IMR-90 (cell line): ENCODE measurements around the gene INPP5D. TPM values are rescaled to one million over a fixed set of nuclear protein-coding genes. Genes with fewer than 3 reads are reported as not detected.

Experiments used
- ATAC-seq: fragments of 200-7000 bp; cut with Tn5 transposase; 2 replicates; pipeline ENCODE4 v1.9.1; 2020; ENCODE audit warnings: low read depth, mild to moderate bottlenecking, moderate library complexity
- BruUV-seq: library from RNA; stranded (reverse); fragments of 400-500 nt; replicated peaks from 2 replicates; lab custom pipeline; 2021; lab: Mats Ljungman, UMichigan
- CTCF ChIA-PET: fragments of 300-600 bp; formaldehyde crosslinking; extraction: SDS; loops from one replicate; lab custom pipeline; 2021; ENCODE audit warnings: antibody characterized with exemption; lab: Yijun Ruan, JAX
- POLR2A ChIA-PET: fragments of 300-600 bp; sonication (Branson Sonifier 250); formaldehyde crosslinking; loops from one replicate; lab custom pipeline; 2022; ENCODE audit warnings: antibody characterized with exemption; ENCODE audit not compliant: unreplicated experiment; lab: Charles Lee
- DNase-seq: peaks from one replicate; pipeline ENCODE4 v3.0.0; 2013
- H2AFZ ChIP-seq: replicated peaks from 2 replicates; pipeline ENCODE3; 2013; ENCODE audit warnings: low read length, mild to moderate bottlenecking; ENCODE audit not compliant: poor library complexity
- H2AK5ac ChIP-seq: 2 replicates; pipeline ENCODE4 v1.6.1; 2013; ENCODE audit warnings: low read depth, low read length, inconsistent platforms
- H2AK9ac ChIP-seq: replicated peaks from 2 replicates; pipeline ENCODE3; 2013; ENCODE audit warnings: mild to moderate bottlenecking, low read depth, low read length, moderate library complexity; ENCODE audit not compliant: poor library complexity
- H2BK120ac ChIP-seq: 2 replicates; pipeline ENCODE4 v1.6.1; 2013; ENCODE audit warnings: low read depth, low read length, inconsistent platforms
- H2BK15ac ChIP-seq: 3 replicates; pipeline ENCODE4 v1.6.1; 2013; ENCODE audit warnings: low read depth, low read length, inconsistent platforms
- H2BK20ac ChIP-seq: 2 replicates; pipeline ENCODE4 v1.6.1; 2013; ENCODE audit warnings: low read depth, mild to moderate bottlenecking, inconsistent platforms, low read length, moderate library complexity
- H2BK5ac ChIP-seq: 2 replicates; pipeline ENCODE4 v1.6.1; 2013; ENCODE audit warnings: mild to moderate bottlenecking, low read depth, low read length, inconsistent platforms; ENCODE audit not compliant: poor library complexity, severe bottlenecking
- H3K14ac ChIP-seq: replicated peaks from 2 replicates; pipeline ENCODE4 v1.6.1; 2013; ENCODE audit warnings: low read depth, low read length, inconsistent platforms
- H3K18ac ChIP-seq: 2 replicates; pipeline ENCODE4 v1.6.1; 2013; ENCODE audit warnings: low read depth, low read length, control low read depth
- H3K23ac ChIP-seq: 2 replicates; pipeline ENCODE4 v1.6.1; 2013; ENCODE audit warnings: low read depth, low read length, inconsistent platforms
- H3K27ac ChIP-seq: 2 replicates; pipeline ENCODE4 v1.5.1; 2013; ENCODE audit warnings: mild to moderate bottlenecking, control low read depth, low read length; ENCODE audit not compliant: insufficient read depth
- H3K27me3 ChIP-seq: 2 replicates; pipeline ENCODE4 v1.6.1; 2013; ENCODE audit warnings: low read length; ENCODE audit not compliant: control insufficient read depth, insufficient read depth
- H3K36me3 ChIP-seq: 2 replicates; pipeline ENCODE4 v1.6.1; 2013; ENCODE audit warnings: low read length, mixed read lengths; ENCODE audit not compliant: control insufficient read depth, insufficient read depth
- H3K4ac ChIP-seq: 2 replicates; pipeline ENCODE4 v1.6.1; 2013; ENCODE audit warnings: low read depth, low read length, inconsistent platforms
- H3K4me1 ChIP-seq: 2 replicates; pipeline ENCODE4 v1.6.1; 2013; ENCODE audit warnings: low read length, mixed read lengths; ENCODE audit not compliant: control insufficient read depth, insufficient read depth
- H3K4me2 ChIP-seq: 2 replicates; pipeline ENCODE4 v1.6.1; 2013; ENCODE audit warnings: low read depth, mild to moderate bottlenecking, control low read depth, low read length, moderate library complexity
- H3K4me3 ChIP-seq: 2 replicates; pipeline ENCODE4 v1.5.1; 2013; ENCODE audit warnings: low read depth, mild to moderate bottlenecking, control low read depth, low read length, moderate library complexity; ENCODE audit not compliant: insufficient read depth
- H3K56ac ChIP-seq: 2 replicates; pipeline ENCODE4 v1.6.1; 2013; ENCODE audit warnings: low read length, inconsistent platforms; ENCODE audit not compliant: insufficient read depth; ENCODE audit errors: extremely low read depth
- H3K79me1 ChIP-seq, 2 experiments: 2 replicates each; pipeline ENCODE4 v1.6.1; 2013; ENCODE audit warnings: low read length in 2 of 2, inconsistent platforms in 1 of 2, low read depth in 1 of 2
- H3K9ac ChIP-seq: 2 replicates; pipeline ENCODE4 v1.6.1; 2013; ENCODE audit warnings: low read depth, low read length, control low read depth
- H3K9me1 ChIP-seq: 2 replicates; pipeline ENCODE4 v1.6.1; 2013; ENCODE audit warnings: low read length, inconsistent platforms; ENCODE audit not compliant: insufficient read depth
- H3K9me3 ChIP-seq: 2 replicates; pipeline ENCODE4 v1.6.1; 2013; ENCODE audit warnings: low read length; ENCODE audit not compliant: control insufficient read depth, insufficient read depth
- H4K20me1 ChIP-seq: 2 replicates; pipeline ENCODE4 v1.6.1; 2013; ENCODE audit warnings: low read length, inconsistent platforms; ENCODE audit not compliant: insufficient read depth
- H4K5ac ChIP-seq: 2 replicates; pipeline ENCODE4 v1.6.1; 2013; ENCODE audit warnings: mild to moderate bottlenecking, low read depth, low read length, control low read depth
- H4K8ac ChIP-seq, 2 experiments: 2 replicates each; pipeline ENCODE4 v1.6.1; 2013; ENCODE audit warnings: low read depth in 2 of 2, low read length in 2 of 2, control low read depth in 1 of 2, inconsistent platforms in 1 of 2
- H4K91ac ChIP-seq: 2 replicates; pipeline ENCODE4 v1.6.1; 2013; ENCODE audit warnings: low read depth, low read length, inconsistent platforms; ENCODE audit not compliant: insufficient read depth
- BHLHE40 ChIP-seq: fragments of 150-350 bp; IDR thresholded peaks from 2 replicates; pipeline ENCODE4 v1.6.1; 2016; ENCODE audit warnings: mild to moderate bottlenecking, low read depth, low read length
- CEBPB ChIP-seq: IDR thresholded peaks from 2 replicates; pipeline ENCODE4 v1.6.1; 2012; ENCODE audit warnings: low read depth, low read length, improper control_type of control experiment
- CHD1 ChIP-seq: IDR thresholded peaks from 2 replicates; pipeline ENCODE4 v1.6.1; 2012; ENCODE audit warnings: low read depth, low read length, improper control_type of control experiment
- FOS ChIP-seq: fragments of 150-350 bp; IDR thresholded peaks from 2 replicates; pipeline ENCODE4 v1.6.1; 2016; ENCODE audit warnings: low read depth, low read length
- MAFK ChIP-seq: IDR thresholded peaks from 2 replicates; pipeline ENCODE4 v1.6.1; 2012; ENCODE audit warnings: low read depth, low read length, improper control_type of control experiment
- MAZ ChIP-seq: IDR thresholded peaks from 2 replicates; pipeline ENCODE4 v1.6.1; 2012; ENCODE audit warnings: low read depth, mild to moderate bottlenecking, low read length, improper control_type of control experiment, moderate library complexity, borderline replicate concordance
- MXI1 ChIP-seq: IDR thresholded peaks from 2 replicates; pipeline ENCODE4 v1.6.1; 2012; ENCODE audit warnings: low read depth, mild to moderate bottlenecking, low read length, moderate library complexity, borderline replicate concordance
- NFE2L2 ChIP-seq: fragments of 150-350 bp; IDR thresholded peaks from 2 replicates; pipeline ENCODE4 v1.6.1; 2016; ENCODE audit warnings: low read depth, mild to moderate bottlenecking, low read length
- POLR2A ChIP-seq: IDR thresholded peaks from 2 replicates; pipeline ENCODE4 v1.6.1; 2012; ENCODE audit warnings: mild to moderate bottlenecking, low read depth, low read length
- RAD21 ChIP-seq: IDR thresholded peaks from 2 replicates; pipeline ENCODE4 v1.6.1; 2012; ENCODE audit warnings: low read length, improper control_type of control experiment
- RCOR1 ChIP-seq: IDR thresholded peaks from 2 replicates; pipeline ENCODE4 v1.6.1; 2012; ENCODE audit warnings: mild to moderate bottlenecking, low read length, improper control_type of control experiment; ENCODE audit not compliant: insufficient replicate concordance
- RFX5 ChIP-seq: IDR thresholded peaks from 2 replicates; pipeline ENCODE4 v1.8.0; 2012; ENCODE audit warnings: low read depth, mild to moderate bottlenecking, low read length, moderate library complexity
- SMC3 ChIP-seq: fragments of 150-350 bp; IDR thresholded peaks from 2 replicates; pipeline ENCODE4 v1.6.1; 2016; ENCODE audit warnings: low read depth, mild to moderate bottlenecking, antibody characterized with exemption, low read length, moderate library complexity
- WGBS, 2 experiments: methylation state at CpG; one replicate each; pipeline versions ENCODE4 v1.1.5 to v1.1.7; 2013; ENCODE audit warnings: missing lambda C conversion rate in 2 of 2; ENCODE audit not compliant: insufficient read length in 1 of 2; ENCODE audit errors: extremely low coverage in 2 of 2; 5-methylcytosine and 5-hydroxymethylcytosine counted together
- dilution Hi-C: fragments of 300-500 bp; cut with HindIII; formaldehyde crosslinking; loops from one replicate; pipeline ENCODE4 v1.14.3; 2018; ENCODE audit warnings: low sequenced_read_pairs; ENCODE audit not compliant: unreplicated experiment
- in situ Hi-C: fragments of 300-500 bp; cut with MboI; formaldehyde crosslinking; loops from 3 replicates; pipeline ENCODE4 v1.14.3; 2019; ENCODE audit warnings: low sequenced_read_pairs, inconsistent platforms, mixed read lengths
- intact Hi-C: fragments of 100-400 bp; cut with micrococcal nuclease; formaldehyde crosslinking; loops from 2 replicates; pipeline ENCODE4 v1.10.0; 2022
- polyA plus RNA-seq, 3 experiments: library from polyadenylated mRNA; depleted of rRNA; stranded (reverse); fragments of >200 nt; gene quantifications; 2 replicates each; pipeline ENCODE4 v1.2.3, GENCODE V29; 2012; ENCODE audit warnings: low replicate concordance in 1 of 3
- total RNA-seq: library from RNA; depleted of rRNA; stranded (reverse); fragments of >200 nt; gene quantifications from 2 replicates; pipeline ENCODE4 v1.2.3, GENCODE V29; 2012
- TF ChIP-seq, protein P1 (sequence below): conservative IDR thresholded peaks from 2 replicates; pipeline ENCODE4 v1.5.1; 2012; ENCODE audit warnings: mild to moderate bottlenecking, low read depth, low read length, improper control_type of control experiment
- TF ChIP-seq, protein P2 (sequence below): fragments of 150-350 bp; IDR thresholded peaks from 2 replicates; pipeline ENCODE4 v1.6.1; 2016; ENCODE audit warnings: low read depth, mild to moderate bottlenecking, low read length, moderate library complexity, borderline replicate concordance
- TF ChIP-seq, protein P3 (sequence below): fragments of 150-350 bp; IDR thresholded peaks from 2 replicates; pipeline ENCODE4 v1.6.1; 2017; ENCODE audit warnings: mild to moderate bottlenecking, antibody characterized with exemption, low read length, low read depth

INPP5D gene
- total and polyA plus RNA-seq, 2 of the 4 experiments (the other 2 are of a cell fraction): 0.18 to 0.29 TPM

DNA sequence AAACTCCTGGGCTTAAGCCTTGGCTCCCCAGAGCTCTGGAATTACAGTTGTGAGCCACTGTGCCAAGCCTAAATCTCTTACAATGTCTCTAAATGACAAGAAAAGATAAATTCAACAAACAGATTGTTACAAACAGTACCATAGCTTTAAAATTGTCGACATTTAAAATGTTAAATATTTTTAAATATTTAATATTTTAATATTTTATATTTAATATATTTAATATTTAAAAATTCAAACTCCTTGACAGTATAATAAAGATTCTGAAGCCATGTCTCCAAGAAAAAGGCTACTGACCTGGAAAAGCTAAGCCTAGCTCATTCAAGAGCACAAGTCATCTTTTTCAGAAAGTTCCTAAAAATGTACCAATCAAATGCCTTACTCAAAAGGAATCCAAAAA lies 75.3 kb downstream of the INPP5D start:
- no peak overlapping the region for H3K9ac ChIP-seq
- no peak for DNase-seq
- peaks cover 10% of the 10 kb centered on the region for H3K27me3 ChIP-seq
- POLR2A ChIA-PET: no interaction called here
- CTCF ChIA-PET: no interaction called here
- no peak overlapping the region for H2BK15ac ChIP-seq
- intact Hi-C loops: no loop called here
- no peak overlapping the region for H4K8ac ChIP-seq
- no peak overlapping the region for H2BK5ac ChIP-seq
- no peak overlapping the region for H2AK9ac ChIP-seq
- H3K56ac ChIP-seq: no peak overlapping the region
- no peak overlapping the region for H2AK5ac ChIP-seq
- H3K9me1 ChIP-seq: no peaks in the 10 kb centered on the region
- no peak overlapping the region for H3K23ac ChIP-seq
- no peak overlapping the region for H3K18ac ChIP-seq
- BruUV-seq: no TSS peak
- no peak overlapping the region for H3K14ac ChIP-seq
- no peak overlapping the region for H2AFZ ChIP-seq
- no peaks in the 10 kb centered on the region for H4K20me1 ChIP-seq
- no CpG with 5 or more reads among the region's 1 CpG for WGBS, 2 experiments
- no peaks in the 10 kb centered on the region for H3K79me1 ChIP-seq
- no peak overlapping the region for H3K4me3 ChIP-seq
- no peak overlapping the region for H4K91ac ChIP-seq
- H3K4me1 ChIP-seq: no peaks in the 10 kb centered on the region
- dilution Hi-C loops: no loop called here
- no peak overlapping the region for H2BK20ac ChIP-seq
- no peak overlapping the region for H3K27ac ChIP-seq
- ATAC-seq: no peak
- H3K9me3 ChIP-seq: 0 out of 2 replicates have a peak, but pooled peaks cover 3% of the 10 kb centered on the region
- no peak overlapping the region for H4K5ac ChIP-seq
- no peak overlapping the region for H3K4ac ChIP-seq
- no peak overlapping the region for H3K4me2 ChIP-seq
- no peak for TF ChIP-seq BHLHE40
- TF ChIP-seq MAFK: no peak
- no peak for TF ChIP-seq RAD21
- no peak for TF ChIP-seq MXI1
- no peak for TF ChIP-seq FOS
- no peak for TF ChIP-seq SMC3
- TF ChIP-seq RFX5: no peak
- TF ChIP-seq, protein P1, sequence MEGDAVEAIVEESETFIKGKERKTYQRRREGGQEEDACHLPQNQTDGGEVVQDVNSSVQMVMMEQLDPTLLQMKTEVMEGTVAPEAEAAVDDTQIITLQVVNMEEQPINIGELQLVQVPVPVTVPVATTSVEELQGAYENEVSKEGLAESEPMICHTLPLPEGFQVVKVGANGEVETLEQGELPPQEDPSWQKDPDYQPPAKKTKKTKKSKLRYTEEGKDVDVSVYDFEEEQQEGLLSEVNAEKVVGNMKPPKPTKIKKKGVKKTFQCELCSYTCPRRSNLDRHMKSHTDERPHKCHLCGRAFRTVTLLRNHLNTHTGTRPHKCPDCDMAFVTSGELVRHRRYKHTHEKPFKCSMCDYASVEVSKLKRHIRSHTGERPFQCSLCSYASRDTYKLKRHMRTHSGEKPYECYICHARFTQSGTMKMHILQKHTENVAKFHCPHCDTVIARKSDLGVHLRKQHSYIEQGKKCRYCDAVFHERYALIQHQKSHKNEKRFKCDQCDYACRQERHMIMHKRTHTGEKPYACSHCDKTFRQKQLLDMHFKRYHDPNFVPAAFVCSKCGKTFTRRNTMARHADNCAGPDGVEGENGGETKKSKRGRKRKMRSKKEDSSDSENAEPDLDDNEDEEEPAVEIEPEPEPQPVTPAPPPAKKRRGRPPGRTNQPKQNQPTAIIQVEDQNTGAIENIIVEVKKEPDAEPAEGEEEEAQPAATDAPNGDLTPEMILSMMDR: no peak
- TF ChIP-seq RCOR1: no peak
- TF ChIP-seq CEBPB: no peak
- no peak for TF ChIP-seq POLR2A
- TF ChIP-seq, protein P2, sequence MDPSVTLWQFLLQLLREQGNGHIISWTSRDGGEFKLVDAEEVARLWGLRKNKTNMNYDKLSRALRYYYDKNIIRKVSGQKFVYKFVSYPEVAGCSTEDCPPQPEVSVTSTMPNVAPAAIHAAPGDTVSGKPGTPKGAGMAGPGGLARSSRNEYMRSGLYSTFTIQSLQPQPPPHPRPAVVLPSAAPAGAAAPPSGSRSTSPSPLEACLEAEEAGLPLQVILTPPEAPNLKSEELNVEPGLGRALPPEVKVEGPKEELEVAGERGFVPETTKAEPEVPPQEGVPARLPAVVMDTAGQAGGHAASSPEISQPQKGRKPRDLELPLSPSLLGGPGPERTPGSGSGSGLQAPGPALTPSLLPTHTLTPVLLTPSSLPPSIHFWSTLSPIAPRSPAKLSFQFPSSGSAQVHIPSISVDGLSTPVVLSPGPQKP: no peak
- TF ChIP-seq NFE2L2: no peak
- TF ChIP-seq CHD1: no peak
- no peak for TF ChIP-seq MAZ
- TF ChIP-seq, protein P3, sequence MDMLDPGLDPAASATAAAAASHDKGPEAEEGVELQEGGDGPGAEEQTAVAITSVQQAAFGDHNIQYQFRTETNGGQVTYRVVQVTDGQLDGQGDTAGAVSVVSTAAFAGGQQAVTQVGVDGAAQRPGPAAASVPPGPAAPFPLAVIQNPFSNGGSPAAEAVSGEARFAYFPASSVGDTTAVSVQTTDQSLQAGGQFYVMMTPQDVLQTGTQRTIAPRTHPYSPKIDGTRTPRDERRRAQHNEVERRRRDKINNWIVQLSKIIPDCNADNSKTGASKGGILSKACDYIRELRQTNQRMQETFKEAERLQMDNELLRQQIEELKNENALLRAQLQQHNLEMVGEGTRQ: no peak
- H2BK120ac ChIP-seq: no peak overlapping the region
- H3K36me3 ChIP-seq: no peaks in the 10 kb centered on the region
- in situ Hi-C loops: no loop called here
